NCI-H187 (cell line): ENCODE results near the gene C1orf141.
"Not testable (repeated sequence)": the region's sequence is repeated elsewhere in the genome, so short reads cannot be mapped to it uniquely, and the experiment has no call there.

Experiments
- DNase-seq, 2 experiments: peaks; one replicate each; lab custom pipeline; 2025; lab: John Stamatoyannopoulos, UW

Gene C1orf141

GRCh38 chr1:67142931-67143330, 8.2 kb upstream of the C1orf141 start:
- no peak for DNase-seq

GRCh38 chr1:67141832-67142231, 7.1 kb upstream of the C1orf141 start:
- not testable (repeated sequence) for DNase-seq

- no peak for DNase-seq
Observed at GRCh38 chr1:67140460-67140859, 5.7 kb upstream of the C1orf141 start.

GRCh38 chr1:67138813-67139499, 4.2 kb upstream of the C1orf141 start:
- DNase-seq = no peak

GRCh38 chr1:67137307-67137753, 2.6 kb upstream of the C1orf141 start:
- DNase-seq = no peak

GRCh38 chr1:67135354-67135753, 584 bp upstream of the C1orf141 start:
- no peak for DNase-seq

- DNase-seq = no peak
Observed at GRCh38 chr1:67133177-67133576, 1.6 kb downstream of the C1orf141 start.

- no peak for DNase-seq
Observed at GRCh38 chr1:67130673-67131072, 4.1 kb downstream of the C1orf141 start.

GRCh38 chr1:67126974-67127373, 7.8 kb downstream of the C1orf141 start:
- DNase-seq = no peak

GRCh38 chr1:67126111-67126746, 8.5 kb downstream of the C1orf141 start:
- DNase-seq = no peak

GRCh38 chr1:67124455-67124854, 10.3 kb downstream of the C1orf141 start:
- DNase-seq = no peak

GRCh38 chr1:67120855-67121619, 13.7 kb downstream of the C1orf141 start:
- DNase-seq = no peak

- no peak for DNase-seq
Observed at GRCh38 chr1:67118646-67119045, 16.1 kb downstream of the C1orf141 start.

- DNase-seq = no peak
Observed at GRCh38 chr1:67118191-67118590, 16.6 kb downstream of the C1orf141 start.

GRCh38 chr1:67114162-67114561, 20.6 kb downstream of the C1orf141 start:
- no peak for DNase-seq

GRCh38 chr1:67110352-67110751, 24.4 kb downstream of the C1orf141 start:
- no peak for DNase-seq

GRCh38 chr1:67105508-67105907, 29.3 kb downstream of the C1orf141 start:
- no peak for DNase-seq

GRCh38 chr1:67103548-67103947, 31.2 kb downstream of the C1orf141 start:
- no peak for DNase-seq

- no peak for DNase-seq
Observed at GRCh38 chr1:67100833-67101232, 33.9 kb downstream of the C1orf141 start.

- no peak for DNase-seq
Observed at GRCh38 chr1:67097305-67097704, 37.5 kb downstream of the C1orf141 start.

- DNase-seq = no peak
Observed at GRCh38 chr1:67094191-67094590, 40.6 kb downstream of the C1orf141 start.

- no peak for DNase-seq
Observed at GRCh38 chr1:67089685-67090208, 45.0 kb downstream of the C1orf141 start.

GRCh38 chr1:67088440-67088839, 46.3 kb downstream of the C1orf141 start:
- DNase-seq = no peak
